ENCODE measurements around the gene TDO2.
"Not testable (repeated sequence)": the region's sequence is repeated elsewhere in the genome, so short reads cannot be mapped to it uniquely, and the experiment has no call there.

The TDO2 gene

GRCh38 chr4:155908187-155909139, 5.0 kb downstream of the TDO2 start:
- DNase-seq (ENCODE audit: low spot score): no peak

GRCh38 chr4:155909615-155910226, 6.2 kb downstream of the TDO2 start:
- no peak for DNase-seq (ENCODE audit: low spot score)

GRCh38 chr4:155911905-155912304, 8.4 kb downstream of the TDO2 start:
- no peak for DNase-seq (ENCODE audit: low spot score)

- DNase-seq (ENCODE audit: low spot score): no peak
Observed at GRCh38 chr4:155914782-155915181, 11.3 kb downstream of the TDO2 start.

- DNase-seq (ENCODE audit: low spot score): no peak
Observed at GRCh38 chr4:155921597-155921996, 18.1 kb downstream of the TDO2 start.

GRCh38 chr4:155924637-155925036, 21.1 kb downstream of the TDO2 start:
- DNase-seq (ENCODE audit: low spot score): no peak

GRCh38 chr4:155929833-155930232, 26.3 kb downstream of the TDO2 start:
- DNase-seq (ENCODE audit: low spot score): no peak

GRCh38 chr4:155930330-155930729, 26.8 kb downstream of the TDO2 start:
- no peak for DNase-seq (ENCODE audit: low spot score)

- DNase-seq (ENCODE audit: low spot score): no peak
Observed at GRCh38 chr4:155931634-155932033, 28.1 kb downstream of the TDO2 start.

- DNase-seq (ENCODE audit: low spot score): not testable (repeated sequence)
Observed at GRCh38 chr4:155934634-155935033, 31.1 kb downstream of the TDO2 start.

- DNase-seq (ENCODE audit: low spot score): no peak
Observed at GRCh38 chr4:155935389-155935986, 32.0 kb downstream of the TDO2 start.

- DNase-seq (ENCODE audit: low spot score): no peak
Observed at GRCh38 chr4:155941085-155941790, 37.7 kb downstream of the TDO2 start.

GRCh38 chr4:155941820-155942219, 38.3 kb downstream of the TDO2 start:
- DNase-seq (ENCODE audit: low spot score): no peak

GRCh38 chr4:155943605-155944291, 40.3 kb downstream of the TDO2 start:
- DNase-seq (ENCODE audit: low spot score): no peak

- no peak for DNase-seq (ENCODE audit: low spot score)
Observed at GRCh38 chr4:155944516-155944915, 41.0 kb downstream of the TDO2 start.

GRCh38 chr4:155946486-155946885, 43.0 kb downstream of the TDO2 start:
- DNase-seq (ENCODE audit: low spot score): no peak

GRCh38 chr4:155948541-155948940, 45.0 kb downstream of the TDO2 start:
- DNase-seq (ENCODE audit: low spot score): no peak

- DNase-seq (ENCODE audit: low spot score): no peak
Observed at GRCh38 chr4:155950461-155950860, 47.0 kb downstream of the TDO2 start.

GRCh38 chr4:155952501-155952901, 49.0 kb downstream of the TDO2 start:
- DNase-seq (ENCODE audit: low spot score): peak; percentile 48

GRCh38 chr4:155953151-155954117, 49.9 kb downstream of the TDO2 start, which contains the start of gene CTSO:
Gene CTSO, minus strand, starts transcription at chr4:155953866. Its CDS starts 19 bp downstream, at chr4:155953847.
- DNase-seq (ENCODE audit: low spot score): peak; percentile 70
